Muscle of arm (tissue), 12 donors: Measurements from ENCODE around the gene PDRG1. TPM values are rescaled to one million over a fixed set of nuclear protein-coding genes. Genes with fewer than 3 reads are reported as not detected.
A peak's percentile ranks its signal among the peaks of the same experiment; 100 is the strongest.

ENCODE experiments used
- DNase-seq: peaks from one replicate; pipeline ENCODE4 v3.0.0-alpha.2; 2013
- polyA plus RNA-seq, 12 donors: library from polyadenylated mRNA; unstranded; fragments of 120-200 nt; gene quantifications; one replicate each; pipeline ENCODE4 v1.2.1, GENCODE V29; 2013; ENCODE audit not compliant: insufficient read length in 12 of 12

PDRG1 gene
- polyA plus RNA-seq, 12 donors, result 8.9 to 35.8 (median 15.8) TPM; not detected in 1

- no peak for DNase-seq
Measured at GRCh38 chr20:31910071-31910803, 41.6 kb downstream of the PDRG1 start.

- no peak for DNase-seq
Measured at GRCh38 chr20:31909253-31910070, 42.4 kb downstream of the PDRG1 start.

- no peak for DNase-seq
Measured at GRCh38 chr20:31908424-31908823, 43.4 kb downstream of the PDRG1 start.

- DNase-seq, result no peak
Measured at GRCh38 chr20:31908016-31908415, 43.8 kb downstream of the PDRG1 start.

- DNase-seq, result no peak
Measured at GRCh38 chr20:31907046-31907445, 44.8 kb downstream of the PDRG1 start.

GRCh38 chr20:31906001-31906400 lies 45.8 kb downstream of the PDRG1 start:
- DNase-seq, result no peak

- DNase-seq, result no peak
Measured at GRCh38 chr20:31903627-31904386, 48.0 kb downstream of the PDRG1 start.

GRCh38 chr20:31901615-31902014 lies 50.2 kb downstream of the PDRG1 start:
- no peak for DNase-seq

GRCh38 chr20:31897541-31897940 lies 54.3 kb downstream of the PDRG1 start:
- DNase-seq, result no peak

GRCh38 chr20:31896049-31896448 lies 55.8 kb downstream of the PDRG1 start:
- DNase-seq, result no peak

- DNase-seq, result peak; percentile 37
Measured at GRCh38 chr20:31894980-31895675, 56.7 kb downstream of the PDRG1 start.

Other genes starting within 250 kb of the PDRG1 start
- 10 to 100 TPM in 11 of 12 donors, not detected in 1; 24.0 to 55.2 (median 32.4) TPM for gene BCL2L1, start 229.2 kb downstream of the PDRG1 start, polyA plus RNA-seq
- 10 to 100 TPM in 11 of 12 donors, not detected in 1; 18.5 to 42.7 (median 29.6) TPM for gene TPX2, start 212.8 kb downstream of the PDRG1 start, polyA plus RNA-seq
- gene MYLK2, start 132.7 kb downstream of the PDRG1 start, polyA plus RNA-seq, result 10 to 100 TPM in 11 of 12 donors, not detected in 1; 14.1 to 79.5 (median 48.4) TPM
- 10 to 100 TPM in 1 of 12 donors, 1 to 10 TPM in 10, not detected in 1; 3.9 to 10.5 (median 4.7) TPM for gene FOXS1, start 106.4 kb downstream of the PDRG1 start, polyA plus RNA-seq
- gene DUSP15, start 81.5 kb downstream of the PDRG1 start, polyA plus RNA-seq, result 1 to 10 TPM in 10 of 12 donors, not detected in 2; 1.1 to 6.1 (median 1.8) TPM
- under 1 TPM in 7 of 12 donors, not detected in 5; 0.18 to 0.47 (median 0.38) TPM for gene TTLL9, start 81.4 kb downstream of the PDRG1 start, polyA plus RNA-seq
- gene XKR7, start 16.1 kb upstream of the PDRG1 start, polyA plus RNA-seq, result 1 to 10 TPM in 1 of 12 donors, under 1 TPM in 10, not detected in 1; 0.03 to 1.3 (median 0.12) TPM
- 10 to 100 TPM in 1 of 12 donors, 1 to 10 TPM in 10, not detected in 1; 4.2 to 12.7 (median 5.2) TPM for gene CCM2L, start 58.4 kb upstream of the PDRG1 start, polyA plus RNA-seq
- 1 to 10 TPM in 11 of 12 donors, not detected in 1; 2.9 to 9.2 (median 3.8) TPM for gene HCK, start 100.2 kb upstream of the PDRG1 start, polyA plus RNA-seq
- gene TM9SF4, start 157.7 kb upstream of the PDRG1 start, polyA plus RNA-seq, result 10 to 100 TPM in 11 of 12 donors, not detected in 1; 37.7 to 58.7 (median 44.8) TPM